TTC549 (cell line): ENCODE data around the gene TAF13.

ENCODE experiments used
- FAIRE-seq: peaks from 2 replicates; lab custom pipeline; 2012; peaks lifted over from hg19 to GRCh38; lab: Jason Lieb, UNC

Gene TAF13

GRCh38 chr1:109075531-109076490 lies at the start of gene TAF13:
Gene TAF13 (minus strand): TSS chr1:109076003. CDS start chr1:109075947, 56 bp downstream.
- peak; percentile 75 for FAIRE-seq

GRCh38 chr1:109120356-109120755 lies 44.6 kb upstream of the TAF13 start:
- no peak for FAIRE-seq

- no peak for FAIRE-seq
Measured at GRCh38 chr1:109118089-109118488, 42.3 kb upstream of the TAF13 start.

- FAIRE-seq: no peak
Measured at GRCh38 chr1:109116286-109116685, 40.5 kb upstream of the TAF13 start.

GRCh38 chr1:109115685-109116084 lies 39.9 kb upstream of the TAF13 start:
- FAIRE-seq: no peak

- no peak for FAIRE-seq
Measured at GRCh38 chr1:109114342-109114674, 38.5 kb upstream of the TAF13 start.

- no peak for FAIRE-seq
Measured at GRCh38 chr1:109113590-109114341, 38.0 kb upstream of the TAF13 start, which contains the start of gene ELAPOR1. Gene ELAPOR1 (plus strand): TSS chr1:109114115. CDS start chr1:109114184, 69 bp downstream.

- no peak for FAIRE-seq
Measured at GRCh38 chr1:109112652-109113285, 37.0 kb upstream of the TAF13 start.

GRCh38 chr1:109112056-109112651 lies 36.4 kb upstream of the TAF13 start:
- no peak for FAIRE-seq

- no peak for FAIRE-seq
Measured at GRCh38 chr1:109111386-109112055, 35.7 kb upstream of the TAF13 start.

- no peak for FAIRE-seq
Measured at GRCh38 chr1:109109906-109110305, 34.1 kb upstream of the TAF13 start.

GRCh38 chr1:109107785-109108184 lies 32.0 kb upstream of the TAF13 start:
- no peak for FAIRE-seq

GRCh38 chr1:109105881-109106280 lies 30.1 kb upstream of the TAF13 start:
- no peak for FAIRE-seq

- FAIRE-seq: no peak
Measured at GRCh38 chr1:109104364-109105151, 28.8 kb upstream of the TAF13 start.

GRCh38 chr1:109099938-109100773 lies 24.4 kb upstream of the TAF13 start:
- peak; percentile 82 for FAIRE-seq

GRCh38 chr1:109096120-109096519 lies 20.3 kb upstream of the TAF13 start:
- FAIRE-seq: no peak

GRCh38 chr1:109095631-109096030 lies 19.8 kb upstream of the TAF13 start:
- no peak for FAIRE-seq

GRCh38 chr1:109094871-109095270 lies 19.1 kb upstream of the TAF13 start:
- no peak for FAIRE-seq

- no peak for FAIRE-seq
Measured at GRCh38 chr1:109094377-109094803, 18.6 kb upstream of the TAF13 start.

- no peak for FAIRE-seq
Measured at GRCh38 chr1:109091839-109092193, 16.0 kb upstream of the TAF13 start.
